Heart left ventricle (tissue), 16 donors: Measurements from ENCODE around the gene MXD1. TPM values are rescaled to one million over a fixed set of nuclear protein-coding genes. Genes with fewer than 3 reads are reported as not detected.

Experiments
- ATAC-seq, 4 donors: fragments of 200-7000 bp; cut with Tn5 transposase; one replicate each; pipeline ENCODE4 v1.9.1; 2020 to 2022; ENCODE audit warnings: moderate library complexity in 4 of 4, mild to moderate bottlenecking in 3 of 4, moderate number of reproducible peaks in 1 of 4
- DNase-seq, 5 donors: peaks; one replicate each; pipeline ENCODE4 v3.0.0-alpha.2; 2020
- H3K27ac ChIP-seq, 12 donors: fragments of 200-600 bp; sonication (generic) in 4 of 12; one replicate each; pipeline versions ENCODE4 v1.5.0 to v1.8.0; 2016 to 2022; ENCODE audit warnings: mild to moderate bottlenecking in 2 of 12
- H3K27me3 ChIP-seq, 9 donors: fragments of 200-600 bp; sonication (generic) in 2 of 9; one replicate each; pipeline versions ENCODE4 v1.5.1 to v1.8.0; 2016 to 2022; ENCODE audit warnings: mild to moderate bottlenecking in 3 of 9
- H3K36me3 ChIP-seq, 9 donors: fragments of 200-600 bp; sonication (generic) in 2 of 9; one replicate each; pipeline versions ENCODE4 v1.5.0 to v1.8.0; 2018 to 2022; ENCODE audit warnings: mild to moderate bottlenecking in 2 of 9
- H3K4me1 ChIP-seq, 12 donors: fragments of 200-600 bp; sonication (generic) in 4 of 12; one replicate each; pipeline versions ENCODE4 v1.5.0 to v1.8.0; 2016 to 2022; ENCODE audit warnings: mild to moderate bottlenecking in 3 of 12
- H3K4me3 ChIP-seq, 12 donors: fragments of 200-600 bp; sonication (generic) in 4 of 12; one replicate each; pipeline versions ENCODE4 v1.5.0 to v1.8.0; 2017 to 2022; ENCODE audit warnings: mild to moderate bottlenecking in 9 of 12, moderate library complexity in 4 of 12
- H3K9me3 ChIP-seq, 12 donors: fragments of 200-600 bp; sonication (generic) in 4 of 12; one replicate each; pipeline versions ENCODE4 v1.5.0 to v1.8.0; 2016 to 2022; ENCODE audit warnings: mild to moderate bottlenecking in 1 of 12
- CTCF ChIP-seq, 12 donors: fragments of 200-600 bp; sonication (generic) in 4 of 12; IDR thresholded peaks; one replicate each; pipeline versions ENCODE4 v1.5.0 to v1.8.0; 2018 to 2022; ENCODE audit warnings: antibody characterized with exemption in 12 of 12, mild to moderate bottlenecking in 5 of 12
- POLR2A ChIP-seq, 2 donors: fragments of 450-650 bp; IDR thresholded peaks; one replicate each; pipeline ENCODE4 v1.6.1; 2017; ENCODE audit warnings: antibody characterized with exemption in 2 of 2, mild to moderate bottlenecking in 2 of 2, moderate library complexity in 2 of 2
- WGBS, 4 donors: extraction: QIAGEN DNeasy Blood & Tissue Kit in 2 of 4; methylation state at CpG; one replicate each; pipeline versions ENCODE4 v1.1.5 to v1.1.7; 2013 to 2018; 5-methylcytosine and 5-hydroxymethylcytosine counted together
- intact Hi-C, 10 donors: fragments of 100-400 bp; cut with DNase I; formaldehyde crosslinking; loops; one replicate each; pipeline versions ENCODE4 v1.11.1 to v1.14.2; 2022
- polyA plus RNA-seq, 2 donors: library from polyadenylated mRNA; stranded (reverse); fragments of 200-250 nt; gene quantifications; one replicate each; pipeline ENCODE4 v1.2.3, GENCODE V29; 2013
- total RNA-seq, 9 donors: library from RNA; depleted of rRNA in 2 of 9; stranded (reverse); fragments of >200 nt in 2 of 9; fragmentation: NEBNext Ultra II Directional in 3 of 9; extraction: Animal tissue kit (Norgen Biotek cat#: 25700) in 3 of 9; gene quantifications; one replicate each; pipeline versions ENCODE4 v1.1.0 to v1.2.4, GENCODE V29; 2016 to 2023
- donor health status: ischemic (EF 13 %, LVEDD 7.1; RV severe dilation, severe dysfunction).
- donor health status: healthy with polysubstance abuse.
- donor health status: DM: no; HTN: yes; CAD: no.
- donor health status: DM: no; HTN: no; CAD: no.
- donor health status: ischemic (EF 25% LVEDD 6.9; RV normal size, moderate dysfunction).
- donor health status: ischemic (EF 25% LVEDD 5.7; RV mildly dilated, moderate dysfunction).
- donor health status: healthy.
- donor health status: DM: yes; HTN: yes; CAD: no.
- donor health status: ischemic (EF 35%, LVEDD 5.7; RV mildly dilated, moderate dysfunction).
- donor health status: nonischemic (EF 11% LVEDD 7.7; RV severe dilation, severe dysfunction).
- donor health status: DM: yes; HTN: yes; CAD: no.
- donor health status: PGD.
- donor health status: ischemic (EF 29% LVEDD 5.4; RV normal size, mild dysfunction).
- donor health status: nonischemic (EF 23%, LVEDD 6.1; RV moderate dilation, normal function).

The MXD1 gene
- total and polyA plus RNA-seq, 11 donors: 1.6 to 17.0 (median 4.8) TPM

DNA sequence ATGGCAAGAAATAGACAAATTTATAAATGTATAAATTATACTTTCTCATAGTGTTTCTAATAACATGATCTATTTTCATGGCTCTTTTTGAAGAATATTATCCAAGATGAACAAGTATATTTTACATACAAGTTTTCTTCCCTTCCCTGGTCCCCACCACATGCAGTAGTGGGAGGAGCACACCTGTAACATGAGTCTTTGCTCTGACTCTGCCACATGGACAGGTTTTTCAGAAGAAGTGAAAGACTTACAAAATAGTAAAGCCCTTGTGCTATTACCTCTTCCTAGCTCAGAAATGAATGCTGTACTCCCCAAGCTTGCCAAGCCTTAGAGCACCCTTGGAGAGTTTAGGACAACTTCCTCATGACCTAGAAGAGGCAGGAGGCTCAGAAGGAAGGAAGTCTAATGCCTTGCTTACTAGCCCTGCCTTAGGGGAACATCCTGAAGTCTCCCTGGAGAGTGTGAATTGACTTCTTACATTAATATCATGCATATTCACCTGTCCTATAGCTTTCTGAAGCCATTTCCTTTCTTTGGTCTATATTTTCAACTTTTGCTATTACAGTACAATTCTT lies 18.4 kb downstream of the MXD1 start:
- Histone ChIP-seq H3K27ac (peak overlapping the region in 2 of 12 donors; percentile 3 to 79), H3K4me3 (no peak overlapping the region), H3K9me3 (no peaks in the 10 kb centered on the region), H3K36me3 (peaks cover 0 to 51% (median 37%) of the 10 kb centered on the region in 9 donors), H3K27me3 (no peaks in the 10 kb centered on the region), H3K4me1 (peaks cover 0 to 60% (median 11%) of the 10 kb centered on the region in 12 donors)
- ATAC-seq (peak; percentile 55 to 80 (median 56)), DNase-seq (no peak)
- intact Hi-C loops: no loop called here
- no peak for TF ChIP-seq POLR2A (IDR thresholded peaks at IDR 0.05)
- no peak for TF ChIP-seq CTCF (IDR thresholded peaks at IDR 0.05)

DNA sequence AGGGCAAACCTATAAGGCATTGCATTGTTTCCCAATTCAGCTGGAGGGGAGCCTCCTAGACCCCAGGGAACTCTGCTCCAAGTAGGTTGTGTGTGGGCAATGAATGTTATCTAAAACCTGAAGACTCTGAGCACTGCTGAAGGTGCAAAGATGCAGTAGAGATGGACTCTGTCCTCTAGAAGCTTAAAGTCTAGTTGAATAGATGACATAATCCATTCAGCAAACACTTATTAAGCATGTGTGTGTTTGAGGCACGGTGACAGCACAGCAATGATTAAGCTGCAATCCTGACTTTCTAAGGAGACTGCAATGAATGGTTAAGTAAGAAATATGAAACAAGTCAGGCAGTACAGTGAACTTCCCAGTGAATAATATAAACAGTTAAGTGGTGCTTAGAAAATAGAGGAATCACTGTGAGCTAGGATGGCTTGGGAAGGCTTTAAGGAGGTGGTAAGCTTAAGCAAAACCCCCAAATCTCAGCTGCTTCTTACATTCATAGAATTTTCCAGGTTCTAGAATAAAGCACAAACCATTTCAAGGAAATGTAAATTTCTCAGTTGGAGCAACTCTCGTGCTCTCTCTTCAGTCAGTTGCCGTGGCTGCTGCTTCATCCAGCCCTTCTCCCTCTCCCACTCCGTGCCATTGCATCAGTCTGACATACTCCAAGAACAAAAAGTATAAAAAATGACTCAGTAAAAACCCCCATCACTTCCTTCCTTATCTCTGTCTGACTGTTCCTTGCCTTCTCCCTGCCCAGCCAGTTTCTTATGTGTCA lies 19.1 kb downstream of the MXD1 start:
- no peaks in the 10 kb centered on the region for H3K27me3 ChIP-seq
- peaks cover 0 to 51% (median 44%) of the 10 kb centered on the region in 9 donors for H3K36me3 ChIP-seq
- TF ChIP-seq POLR2A (IDR thresholded peaks at IDR 0.05): no peak
- intact Hi-C loops: no loop called here
- H3K9me3 ChIP-seq: no peaks in the 10 kb centered on the region
- peak overlapping the region in 3 of 12 donors; percentile 3 to 79 (median 14) for H3K27ac ChIP-seq
- peak in 1 of 5 donors; percentile 57 for DNase-seq
- H3K4me1 ChIP-seq: peaks cover 0 to 55% (median 11%) of the 10 kb centered on the region in 12 donors
- peak in 3 of 4 donors; percentile 71 to 86 (median 85) for ATAC-seq
- no peak overlapping the region for H3K4me3 ChIP-seq
- 56 to 67% (median 66%) methylated on average over 4 of the region's 4 CpGs for WGBS, 4 donors

DNA sequence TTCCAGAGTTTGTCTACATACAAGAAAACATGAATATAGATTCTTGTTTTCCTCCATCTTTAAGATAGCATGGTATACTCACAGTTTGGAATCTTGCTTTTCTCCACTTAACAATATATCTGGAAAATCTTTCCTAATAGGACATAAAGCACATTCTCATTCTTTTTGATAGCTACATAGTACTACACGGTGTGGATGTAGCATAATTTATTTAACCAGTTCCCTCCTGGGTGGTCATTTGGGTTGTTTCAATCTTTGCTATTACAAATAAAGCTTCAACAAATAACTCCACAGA lies 19.7 kb downstream of the MXD1 start:
- H3K4me3 ChIP-seq: no peak overlapping the region
- DNase-seq (no peak), ATAC-seq (no peak)
- TF ChIP-seq CTCF (IDR thresholded peaks at IDR 0.05): no peak
- no peak for TF ChIP-seq POLR2A (IDR thresholded peaks at IDR 0.05)
- no peaks in the 10 kb centered on the region for H3K27me3 ChIP-seq
- intact Hi-C loops: no loop called here
- no peaks in the 10 kb centered on the region for H3K9me3 ChIP-seq
- WGBS, 4 donors: 47 to 64% (median 51%) methylated on average over 1 of the region's 1 CpG
- H3K36me3 ChIP-seq: peaks cover 0 to 53% (median 48%) of the 10 kb centered on the region in 9 donors
- peaks cover 0 to 50% (median 11%) of the 10 kb centered on the region in 12 donors for H3K4me1 ChIP-seq
- peak overlapping the region in 1 of 12 donors; percentile 79 for H3K27ac ChIP-seq

DNA sequence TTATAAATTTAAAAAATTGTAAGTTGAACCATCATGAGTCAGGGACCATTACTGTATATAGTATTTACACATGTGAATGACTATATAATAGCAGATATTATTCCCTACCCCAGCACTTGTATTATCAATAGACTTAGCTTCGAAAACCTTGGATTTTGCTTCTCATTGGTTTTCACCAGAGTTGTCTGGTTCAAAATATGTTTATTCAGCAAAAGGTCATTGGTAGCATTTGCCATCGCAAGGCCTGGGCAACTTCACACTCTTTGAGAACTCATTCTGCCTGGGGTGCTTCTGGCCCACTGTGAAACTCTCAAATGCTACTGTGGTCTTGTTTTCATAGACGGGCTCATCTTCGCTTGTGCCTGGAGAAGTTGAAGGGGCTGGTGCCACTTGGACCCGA lies 20.1 kb downstream of the MXD1 start:
- Histone ChIP-seq H3K27ac (peak overlapping the region in 1 of 12 donors; percentile 79), H3K36me3 (peaks cover 0 to 58% (median 51%) of the 10 kb centered on the region in 9 donors), H3K4me1 (peaks cover 0 to 50% (median 11%) of the 10 kb centered on the region in 12 donors), H3K4me3 (no peak overlapping the region), H3K27me3 (no peaks in the 10 kb centered on the region), H3K9me3 (no peaks in the 10 kb centered on the region)
- WGBS, 4 donors: 97 to 99% (median 98%) methylated on average over 5 of the region's 5 CpGs
- intact Hi-C loops: no loop called here
- TF ChIP-seq POLR2A (IDR thresholded peaks at IDR 0.05) (no peak), CTCF (IDR thresholded peaks at IDR 0.05) (no peak)
- DNase-seq: no peak
- no peak for ATAC-seq
